ENCODE results near the gene GPHN.

DNA sequence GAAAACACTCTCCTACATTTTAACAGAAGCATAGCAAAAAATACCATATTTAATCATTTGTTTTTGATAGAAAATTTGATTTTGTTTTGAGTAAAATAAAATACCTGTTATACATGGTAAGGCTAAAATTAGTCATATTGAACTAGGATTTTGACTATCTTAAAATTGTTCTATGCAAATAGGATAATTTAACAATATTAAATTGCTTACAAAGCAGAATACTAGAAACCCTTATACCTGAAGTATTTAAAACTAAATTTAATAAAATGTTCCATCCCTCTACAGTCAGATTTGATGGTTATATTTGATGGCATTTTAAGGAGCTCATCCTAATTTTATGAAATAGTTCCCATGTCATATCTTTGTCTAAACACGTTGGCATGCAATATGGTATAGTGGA lies 323.2 kb downstream of the GPHN start:
- TF ChIP-seq EZH2 (IDR thresholded peaks at IDR 0.05; ENCODE audit: borderline replicate concordance, control insufficient read depth, low read depth, low read length) (no peak), POLR2AphosphoS5 (IDR thresholded peaks at IDR 0.05; ENCODE audit: low read length) (no peak), TAF1 (IDR thresholded peaks at IDR 0.05; ENCODE audit: borderline replicate concordance, low read depth, low read length) (no peak), KDM1A (IDR thresholded peaks at IDR 0.05; ENCODE audit: borderline replicate concordance) (no peak), ZNF384 (IDR thresholded peaks at IDR 0.05; ENCODE audit: borderline replicate concordance, low read depth, low read length) (no peak), FOXM1 (IDR thresholded peaks at IDR 0.05; ENCODE audit: low read depth, low read length) (no peak), CREB1 (IDR thresholded peaks at IDR 0.05; ENCODE audit: low read depth) (no peak), JUNB (IDR thresholded peaks at IDR 0.05) (no peak), HDAC2 (IDR thresholded peaks at IDR 0.05) (no peak)
- TF ChIP-seq, protein P1, sequence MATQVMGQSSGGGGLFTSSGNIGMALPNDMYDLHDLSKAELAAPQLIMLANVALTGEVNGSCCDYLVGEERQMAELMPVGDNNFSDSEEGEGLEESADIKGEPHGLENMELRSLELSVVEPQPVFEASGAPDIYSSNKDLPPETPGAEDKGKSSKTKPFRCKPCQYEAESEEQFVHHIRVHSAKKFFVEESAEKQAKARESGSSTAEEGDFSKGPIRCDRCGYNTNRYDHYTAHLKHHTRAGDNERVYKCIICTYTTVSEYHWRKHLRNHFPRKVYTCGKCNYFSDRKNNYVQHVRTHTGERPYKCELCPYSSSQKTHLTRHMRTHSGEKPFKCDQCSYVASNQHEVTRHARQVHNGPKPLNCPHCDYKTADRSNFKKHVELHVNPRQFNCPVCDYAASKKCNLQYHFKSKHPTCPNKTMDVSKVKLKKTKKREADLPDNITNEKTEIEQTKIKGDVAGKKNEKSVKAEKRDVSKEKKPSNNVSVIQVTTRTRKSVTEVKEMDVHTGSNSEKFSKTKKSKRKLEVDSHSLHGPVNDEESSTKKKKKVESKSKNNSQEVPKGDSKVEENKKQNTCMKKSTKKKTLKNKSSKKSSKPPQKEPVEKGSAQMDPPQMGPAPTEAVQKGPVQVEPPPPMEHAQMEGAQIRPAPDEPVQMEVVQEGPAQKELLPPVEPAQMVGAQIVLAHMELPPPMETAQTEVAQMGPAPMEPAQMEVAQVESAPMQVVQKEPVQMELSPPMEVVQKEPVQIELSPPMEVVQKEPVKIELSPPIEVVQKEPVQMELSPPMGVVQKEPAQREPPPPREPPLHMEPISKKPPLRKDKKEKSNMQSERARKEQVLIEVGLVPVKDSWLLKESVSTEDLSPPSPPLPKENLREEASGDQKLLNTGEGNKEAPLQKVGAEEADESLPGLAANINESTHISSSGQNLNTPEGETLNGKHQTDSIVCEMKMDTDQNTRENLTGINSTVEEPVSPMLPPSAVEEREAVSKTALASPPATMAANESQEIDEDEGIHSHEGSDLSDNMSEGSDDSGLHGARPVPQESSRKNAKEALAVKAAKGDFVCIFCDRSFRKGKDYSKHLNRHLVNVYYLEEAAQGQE (IDR thresholded peaks at IDR 0.05; ENCODE audit: low read depth, low read length), result no peak
